HepG2 (cell line): ENCODE data around the gene CACTIN. TPM values are rescaled to one million over a fixed set of nuclear protein-coding genes. Genes with fewer than 3 reads are reported as not detected.

Source experiments
- ARID5B ChIP-seq: IDR thresholded peaks from 2 replicates; pipeline ENCODE4 v1.4.0; 2020; ENCODE audit warnings: mild to moderate bottlenecking, missing genetic modification reagents
- ARNT ChIP-seq: fragments of 450-650 bp; IDR thresholded peaks from 2 replicates; pipeline ENCODE4 v1.6.1; 2017
- CBFB ChIP-seq: sonication (generic); formaldehyde crosslinking; IDR thresholded peaks from 2 replicates; pipeline ENCODE4 v1.4.0; 2020; ENCODE audit warnings: missing genetic modification reagents
- EP300 ChIP-seq, 3 experiments: sonication (generic) in 1 of 3; formaldehyde crosslinking in 1 of 3; IDR thresholded peaks; 2 replicates each; pipeline versions ENCODE4 v1.5.1 to v1.6.1; 2011 to 2020; ENCODE audit warnings: low read depth in 2 of 3, low read length in 2 of 3, borderline replicate concordance in 1 of 3, improper control_type of control experiment in 1 of 3, mild to moderate bottlenecking in 1 of 3, missing genetic modification reagents in 1 of 3, moderate library complexity in 1 of 3
- HNF4A ChIP-seq: sonication (generic); formaldehyde crosslinking; IDR thresholded peaks from 2 replicates; pipeline ENCODE4 v1.4.0; 2020; ENCODE audit warnings: missing genetic modification reagents
- HNF4G ChIP-seq, 2 experiments: sonication (generic) in 1 of 2; formaldehyde crosslinking in 1 of 2; IDR thresholded peaks; 2 replicates each; pipeline versions ENCODE4 v1.4.0 to v1.6.1; 2011 to 2020; ENCODE audit warnings: borderline replicate concordance in 2 of 2, low read depth in 2 of 2, mild to moderate bottlenecking in 2 of 2, low read length in 1 of 2, missing genetic modification reagents in 1 of 2, moderate library complexity in 1 of 2
- KAT8 ChIP-seq: IDR thresholded peaks from 2 replicates; pipeline ENCODE4 v1.6.1; 2016; ENCODE audit warnings: missing genetic modification reagents, missing compliant biosample characterization
- PPARG ChIP-seq: conservative IDR thresholded peaks from 2 replicates; pipeline ENCODE4 v1.6.1; 2016; ENCODE audit warnings: missing biosample characterization, missing genetic modification reagents
- RARA ChIP-seq: IDR thresholded peaks from 2 replicates; pipeline ENCODE4 v1.6.1; 2016; ENCODE audit warnings: missing genetic modification reagents, missing compliant biosample characterization
- SNRNP70 ChIP-seq: fragments of 200-400 bp; formaldehyde crosslinking; IDR thresholded peaks from 2 replicates; pipeline ENCODE4 v1.6.1; 2017; ENCODE audit warnings: mild to moderate bottlenecking, low read depth, low read length, moderate library complexity
- SOX13 ChIP-seq, 3 experiments: fragments of 450-650 bp in 1 of 3; sonication (generic) in 1 of 3; formaldehyde crosslinking in 1 of 3; IDR thresholded peaks in 2 of 3; conservative IDR thresholded peaks in 1 of 3; 2 replicates each; pipeline versions ENCODE4 v1.5.0 to v1.6.1; 2016 to 2020; ENCODE audit warnings: antibody characterized with exemption in 1 of 3, mild to moderate bottlenecking in 1 of 3, missing compliant biosample characterization in 1 of 3, missing genetic modification reagents in 1 of 3, moderate library complexity in 1 of 3
- SOX5 ChIP-seq: IDR thresholded peaks from 2 replicates; pipeline ENCODE4 v1.6.1; 2016; ENCODE audit warnings: borderline replicate concordance
- SP5 ChIP-seq: IDR thresholded peaks from 2 replicates; pipeline ENCODE4 v1.6.1; 2016; ENCODE audit warnings: low read depth, borderline replicate concordance
- ZMYM3 ChIP-seq: sonication (generic); formaldehyde crosslinking; IDR thresholded peaks from 2 replicates; pipeline ENCODE4 v1.5.1; 2020; ENCODE audit warnings: mild to moderate bottlenecking, missing genetic modification reagents
- ZNF264 ChIP-seq: sonication (generic); formaldehyde crosslinking; IDR thresholded peaks from 2 replicates; pipeline ENCODE4 v1.4.0; 2020; ENCODE audit warnings: missing genetic modification reagents
- ZNF547 ChIP-seq: sonication (generic); formaldehyde crosslinking; IDR thresholded peaks from 2 replicates; pipeline ENCODE4 v1.5.1; 2020; ENCODE audit warnings: mild to moderate bottlenecking, missing genetic modification reagents
- ZNF605 ChIP-seq: sonication (generic); formaldehyde crosslinking; IDR thresholded peaks from 2 replicates; pipeline ENCODE4 v1.8.0; 2022; ENCODE audit warnings: mild to moderate bottlenecking, missing genetic modification reagents
- ZNF629 ChIP-seq: sonication (generic); formaldehyde crosslinking; conservative IDR thresholded peaks from 2 replicates; pipeline ENCODE4 v1.5.0; 2020; ENCODE audit warnings: missing genetic modification reagents
- ZNF646 ChIP-seq: sonication (generic); formaldehyde crosslinking; IDR thresholded peaks from 2 replicates; pipeline ENCODE4 v1.9.0; 2021; ENCODE audit warnings: mild to moderate bottlenecking, missing genetic modification reagents
- polyA plus RNA-seq, 8 experiments: library from polyadenylated mRNA; depleted of rRNA in 3 of 8; stranded (reverse) in 7 of 8; unstranded in 1 of 8; fragments of >200 nt; fragmentation: Illumina TruSeq in 4 of 8; extraction: Trizol in 4 of 8; gene quantifications; 2 replicates each; pipeline versions ENCODE4 v1.2.1 to v1.2.3, GENCODE V29; 2011 to 2016; ENCODE audit warnings: low read depth in 4 of 8, missing spikeins in 1 of 8, mixed read lengths in 1 of 8; ENCODE audit not compliant: insufficient read depth in 1 of 8
- total RNA-seq, 5 experiments: library from RNA; depleted of rRNA; stranded (reverse); fragments of >200 nt; fragmentation: Illumina TruSeq; extraction: Trizol; gene quantifications; 2 replicates each; pipeline ENCODE4 v1.2.3, GENCODE V29; 2016; ENCODE audit warnings: low read depth in 1 of 5

Gene CACTIN
- total and polyA plus RNA-seq, 2 of the 13 experiments (the other 11 are each of a cell fraction or from before 2014, with no cell fraction given): 10.0 to 16.6 TPM

GRCh38 chr19:3570606-3571011 lies 56.0 kb downstream of the CACTIN start (continued):
- TF ChIP-seq ARID5B (CRISPR knock-in tag) (peak; percentile 22; the same call in 1 of the 2 replicates), ZNF605 (CRISPR knock-in tag) (no peak), SOX13 (IDR thresholded peaks at IDR 0.05) (no peak), SOX13 (CRISPR knock-in tag; conservative IDR thresholded peaks at IDR 0.05 in 1 of 2, IDR thresholded peaks at IDR 0.05 in 1 of 2) (peak in 1 of 2 experiments; percentile 36; a peak in 1 of 4 replicates), SOX5 (CRISPR knock-in tag) (peak; percentile 35; the same call in 1 of the 2 replicates), ZNF547 (CRISPR knock-in tag) (no peak), ZMYM3 (CRISPR knock-in tag) (0 out of 2 replicates have a peak, but pooled peaks have one; percentile 31), ZNF629 (CRISPR knock-in tag) (peak; percentile 55; the same call in 1 of the 2 replicates), ARNT (no peak), ZNF646 (CRISPR knock-in tag) (0 out of 2 replicates have a peak, but pooled peaks have one; percentile 23), KAT8 (CRISPR knock-in tag) (0 out of 2 replicates have a peak, but pooled peaks have one; percentile 23), HNF4G (IDR thresholded peaks at IDR 0.05; ENCODE audit: borderline replicate concordance, low read depth, low read length) (peak; percentile 40; the same call in 1 of the 2 replicates), HNF4G (CRISPR knock-in tag; IDR thresholded peaks at IDR 0.05; ENCODE audit: borderline replicate concordance, low read depth) (no peak), CBFB (CRISPR knock-in tag) (no peak), ZNF264 (no peak), RARA (CRISPR knock-in tag) (0 out of 2 replicates have a peak, but pooled peaks have one; percentile 20), HNF4A (CRISPR knock-in tag) (peak; percentile 27; the same call in 1 of the 2 replicates), SNRNP70 (no peak), EP300 (IDR thresholded peaks at IDR 0.05; ENCODE audit: low read depth in 2 of 2, low read length in 2 of 2) (0 out of 4 replicates have a peak, but pooled peaks of 1 of the 2 experiments have one; percentile 11), EP300 (CRISPR knock-in tag; IDR thresholded peaks at IDR 0.05; ENCODE audit: borderline replicate concordance) (no peak), PPARG (CRISPR knock-in tag) (no peak), SP5 (CRISPR knock-in tag) (0 out of 2 replicates have a peak, but pooled peaks have one; percentile 13)
